H9 (cell line): ENCODE data around the gene LRG1. TPM values are rescaled to one million over a fixed set of nuclear protein-coding genes. Genes with fewer than 3 reads are reported as not detected.

Source experiments
- DNase-seq: peaks from one replicate; pipeline ENCODE4 v3.0.0-alpha.2; 2017
- H2AFZ ChIP-seq: one replicate; pipeline ENCODE4 v1.6.1; 2013; ENCODE audit warnings: mild to moderate bottlenecking, low read length, control low read depth, moderate library complexity
- H2AK5ac ChIP-seq: 2 replicates; pipeline ENCODE4 v1.6.1; 2013; ENCODE audit warnings: low read length, control low read depth, mixed read lengths; ENCODE audit not compliant: insufficient read length
- H2BK120ac ChIP-seq: one replicate; pipeline ENCODE4 v1.6.1; 2013; ENCODE audit warnings: low read depth, mild to moderate bottlenecking, low read length, control low read depth, inconsistent platforms; ENCODE audit not compliant: poor library complexity, severe bottlenecking
- H2BK12ac ChIP-seq: 2 replicates; pipeline ENCODE4 v1.6.1; 2013; ENCODE audit warnings: low read length, control low read depth, mixed read lengths, low read depth; ENCODE audit not compliant: insufficient read length
- H2BK15ac ChIP-seq: 2 replicates; pipeline ENCODE4 v1.6.1; 2013; ENCODE audit warnings: low read depth, low read length, control low read depth
- H2BK20ac ChIP-seq: one replicate; pipeline ENCODE4 v1.6.1; 2013; ENCODE audit warnings: low read depth, mild to moderate bottlenecking, low read length, control low read depth, inconsistent platforms; ENCODE audit not compliant: poor library complexity, severe bottlenecking
- H2BK5ac ChIP-seq: 2 replicates; pipeline ENCODE4 v1.6.1; 2013; ENCODE audit warnings: low read length, control low read depth, mixed read lengths; ENCODE audit not compliant: insufficient read length
- H3K14ac ChIP-seq: 2 replicates; pipeline ENCODE4 v1.6.1; 2013; ENCODE audit warnings: low read length, control low read depth; ENCODE audit not compliant: insufficient read depth
- H3K18ac ChIP-seq: 2 replicates; pipeline ENCODE4 v1.6.1; 2013; ENCODE audit warnings: low read depth, mild to moderate bottlenecking, mixed read lengths, low read length, control low read depth; ENCODE audit not compliant: insufficient read length
- H3K23ac ChIP-seq: 2 replicates; pipeline ENCODE4 v1.6.1; 2013; ENCODE audit warnings: low read length, control low read depth, mixed read lengths, low read depth; ENCODE audit not compliant: insufficient read length
- H3K23me2 ChIP-seq: 2 replicates; pipeline ENCODE4 v1.6.1; 2013; ENCODE audit warnings: low read depth, mild to moderate bottlenecking, mixed read lengths, low read length, control low read depth; ENCODE audit not compliant: insufficient read length, poor library complexity, severe bottlenecking
- H3K27ac ChIP-seq: 2 replicates; pipeline ENCODE4 v1.5.1; 2013; ENCODE audit warnings: low read length, control low read depth, mixed read lengths, low read depth; ENCODE audit not compliant: insufficient read length
- H3K27me3 ChIP-seq: 2 replicates; pipeline ENCODE4 v1.6.1; 2013; ENCODE audit warnings: low read length, control low read depth, inconsistent platforms; ENCODE audit not compliant: insufficient read depth
- H3K4ac ChIP-seq: 2 replicates; pipeline ENCODE4 v1.6.1; 2013; ENCODE audit warnings: low read depth, mild to moderate bottlenecking, control low read depth, inconsistent platforms, low read length, moderate library complexity
- H3K4me1 ChIP-seq: 2 replicates; pipeline ENCODE4 v1.6.1; 2013; ENCODE audit warnings: low read length, control low read depth, inconsistent platforms; ENCODE audit not compliant: insufficient read depth
- H3K4me2 ChIP-seq: 2 replicates; pipeline ENCODE4 v1.6.1; 2013; ENCODE audit warnings: low read length, control low read depth, mixed read lengths; ENCODE audit not compliant: insufficient read length, insufficient read depth
- H3K56ac ChIP-seq: 2 replicates; pipeline ENCODE4 v1.6.1; 2013; ENCODE audit warnings: low read depth, mild to moderate bottlenecking, mixed read lengths, low read length, control low read depth; ENCODE audit not compliant: insufficient read length
- H3K79me1 ChIP-seq: 2 replicates; pipeline ENCODE4 v1.6.1; 2013; ENCODE audit warnings: low read depth, mild to moderate bottlenecking, moderate library complexity, low read length, control low read depth, inconsistent platforms; ENCODE audit not compliant: insufficient read depth, poor library complexity, severe bottlenecking
- H3K79me2 ChIP-seq: 2 replicates; pipeline ENCODE4 v1.6.1; 2013; ENCODE audit warnings: low read length, control low read depth, inconsistent platforms; ENCODE audit not compliant: insufficient read depth
- H3K9ac ChIP-seq: 2 replicates; pipeline ENCODE4 v1.6.1; 2013; ENCODE audit warnings: low read length, control low read depth, mixed read lengths; ENCODE audit not compliant: insufficient read length; ENCODE audit errors: extremely low read depth
- H3K9me3 ChIP-seq: one replicate; pipeline ENCODE4 v1.6.1; 2013; ENCODE audit warnings: low read depth, low read length, inconsistent platforms; ENCODE audit not compliant: control insufficient read depth
- H3T11ph ChIP-seq: one replicate; pipeline ENCODE4 v1.6.1; 2013; ENCODE audit warnings: mild to moderate bottlenecking, low read length, control low read depth, inconsistent platforms
- H4K20me1 ChIP-seq: one replicate; pipeline ENCODE4 v1.6.1; 2013; ENCODE audit not compliant: control insufficient read depth, insufficient read length, insufficient read depth
- H4K5ac ChIP-seq: 2 replicates; pipeline ENCODE4 v1.6.1; 2013; ENCODE audit warnings: low read depth, mild to moderate bottlenecking, mixed read lengths, low read length, control low read depth; ENCODE audit not compliant: insufficient read length
- H4K8ac ChIP-seq: replicated peaks from 2 replicates; pipeline ENCODE4 v1.6.1; 2013; ENCODE audit warnings: low read length, control low read depth, mixed read lengths, low read depth; ENCODE audit not compliant: insufficient read length
- H4K91ac ChIP-seq: 2 replicates; pipeline ENCODE4 v1.6.1; 2013; ENCODE audit warnings: low read depth, mild to moderate bottlenecking, moderate library complexity, mixed read lengths, low read length, control low read depth; ENCODE audit not compliant: insufficient read length
- H3K27ac Mint-ChIP-seq, 3 experiments: 2 replicates in 2 of 3; 3 replicates in 1 of 3; pipeline ENCODE4 v1.8.0; 2020 to 2021; ENCODE audit warnings: mixed read lengths in 3 of 3, mild to moderate bottlenecking in 1 of 3, moderate library complexity in 1 of 3
- H3K27me3 Mint-ChIP-seq: 2 replicates; pipeline ENCODE4 v1.8.0; 2021; ENCODE audit warnings: low read depth, mild to moderate bottlenecking, moderate library complexity, mixed read lengths
- H3K36me3 Mint-ChIP-seq, 3 experiments: 2 replicates in 2 of 3; 3 replicates in 1 of 3; pipeline ENCODE4 v1.8.0; 2020 to 2021; ENCODE audit warnings: low read depth in 3 of 3, mixed read lengths in 3 of 3; ENCODE audit not compliant: insufficient read depth in 1 of 3
- H3K4me1 Mint-ChIP-seq, 2 experiments: 2 replicates each; pipeline ENCODE4 v1.8.0; 2020; ENCODE audit warnings: mixed read lengths in 2 of 2
- H3K4me3 Mint-ChIP-seq, 2 experiments: 2 replicates in 1 of 2; 3 replicates in 1 of 2; pipeline ENCODE4 v1.8.0; 2020 to 2021; ENCODE audit warnings: mild to moderate bottlenecking in 2 of 2, mixed read lengths in 2 of 2, moderate library complexity in 1 of 2
- H3K9me3 Mint-ChIP-seq, 2 experiments: 2 replicates in 1 of 2; 3 replicates in 1 of 2; pipeline ENCODE4 v1.8.0; 2020; ENCODE audit warnings: mild to moderate bottlenecking in 2 of 2, mixed read lengths in 2 of 2, moderate library complexity in 1 of 2
- CTCF ChIP-seq: fragments of 200-600 bp; sonication (generic); conservative IDR thresholded peaks from 3 replicates; pipeline ENCODE4 v1.8.0; 2021; ENCODE audit warnings: antibody characterized with exemption, mild to moderate bottlenecking
- WGBS: extraction: QIAGEN DNeasy Blood & Tissue Kit; methylation state at CpG from one replicate; pipeline ENCODE4 v1.1.7; 2013; ENCODE audit warnings: missing lambda C conversion rate, low lambda C conversion rate, mixed read lengths; ENCODE audit not compliant: insufficient read length; ENCODE audit errors: extremely low coverage; 5-methylcytosine and 5-hydroxymethylcytosine counted together
- total RNA-seq: library from RNA; stranded (reverse); gene quantifications from 2 replicates; pipeline ENCODE4 v1.2.1, GENCODE V29; 2021

Gene LRG1
- total RNA-seq, 1 experiment from 2014 or later = 0.24 TPM

- no peak overlapping the region for H2AK5ac ChIP-seq
- no peaks in the 10 kb centered on the region for H3K27me3 ChIP-seq
- no peaks in the 10 kb centered on the region for H3K79me1 ChIP-seq
- Mint-ChIP-seq H3K4me3 (no peak overlapping the region), H3K36me3 (peaks cover 18 to 48% (median 43%) of the 10 kb centered on the region in 3 experiments; a peak in 6 of 7 replicates), H3K4me1 (no peaks in the 10 kb centered on the region), H3K9me3 (no peaks in the 10 kb centered on the region), H3K27ac (no peak overlapping the region), H3K27me3 (no peaks in the 10 kb centered on the region)
- H2BK20ac ChIP-seq = no peak overlapping the region
- no peak overlapping the region for H4K5ac ChIP-seq
- no peaks in the 10 kb centered on the region for H3K9me3 ChIP-seq
- H3K27ac ChIP-seq = no peak overlapping the region
- WGBS = no CpG with 5 or more reads among the region's 18 CpGs
- H4K8ac ChIP-seq = no peak overlapping the region
- no peak overlapping the region for H3T11ph ChIP-seq
- H4K91ac ChIP-seq = no peak overlapping the region
- no peak overlapping the region for H3K4ac ChIP-seq
- H2AFZ ChIP-seq = no peak overlapping the region
- no peaks in the 10 kb centered on the region for H3K4me1 ChIP-seq
- H2BK12ac ChIP-seq = no peak overlapping the region
- H3K23me2 ChIP-seq = no peaks in the 10 kb centered on the region
- no peak overlapping the region for H3K14ac ChIP-seq
- no peak overlapping the region for H2BK5ac ChIP-seq
- no peak overlapping the region for H2BK15ac ChIP-seq
- no peak overlapping the region for H3K18ac ChIP-seq
- no peak overlapping the region for H3K9ac ChIP-seq
- no peak for DNase-seq
- no peak overlapping the region for H2BK120ac ChIP-seq
- H4K20me1 ChIP-seq = peaks cover 3% of the 10 kb centered on the region
- no peak overlapping the region for H3K23ac ChIP-seq
- H3K4me2 ChIP-seq = no peak overlapping the region
- H3K56ac ChIP-seq = no peak overlapping the region
- H3K79me2 ChIP-seq = no peaks in the 10 kb centered on the region
- no peak for TF ChIP-seq CTCF
These were observed 43.5 kb downstream of the LRG1 start for GRCh38 chr19:4496304-4496703.
